A673 (cell line): ENCODE data around the gene EIF3A. TPM values are rescaled to one million over a fixed set of nuclear protein-coding genes. Genes with fewer than 3 reads are reported as not detected.

Source experiments
- BruUV-seq: library from RNA; stranded (reverse); fragments of 400-500 nt; replicated peaks from 2 replicates; lab custom pipeline; 2021; lab: Mats Ljungman, UMichigan
- CTCF ChIA-PET: fragments of 300-600 bp; sonication (Branson Sonifier 250); formaldehyde crosslinking; loops from one replicate; lab custom pipeline; 2022; ENCODE audit warnings: antibody characterized with exemption; lab: Charles Lee
- POLR2A ChIA-PET: fragments of 300-600 bp; sonication (Branson Sonifier 250); formaldehyde crosslinking; loops from one replicate; lab custom pipeline; 2022; ENCODE audit warnings: antibody characterized with exemption; ENCODE audit not compliant: low non-redundant PET; lab: Charles Lee
- DNase-seq: peaks from one replicate; pipeline ENCODE4 v3.0.0-alpha.2; 2015; ENCODE audit warnings: low spot score
- H3K27ac ChIP-seq: fragments of 200-600 bp; sonication (generic); 2 replicates; pipeline ENCODE4 v1.5.1; 2016; ENCODE audit warnings: mixed run types, low read depth, mild to moderate bottlenecking, mixed read lengths, antibody characterized with exemption, low read length; ENCODE audit not compliant: poor library complexity, severe bottlenecking
- H3K27me3 ChIP-seq: fragments of 200-600 bp; sonication (generic); replicated peaks from 2 replicates; pipeline ENCODE4 v1.6.1; 2017; ENCODE audit warnings: mixed run types, low read depth, mild to moderate bottlenecking, mixed read lengths, antibody characterized with exemption, low read length; ENCODE audit not compliant: insufficient read depth, poor library complexity
- H3K36me3 ChIP-seq: fragments of 200-600 bp; sonication (generic); 2 replicates; pipeline ENCODE4 v1.6.1; 2016; ENCODE audit warnings: mixed run types, mild to moderate bottlenecking, mixed read lengths, antibody characterized with exemption, low read length; ENCODE audit not compliant: insufficient read depth, poor library complexity, severe bottlenecking
- H3K4me1 ChIP-seq: fragments of 200-600 bp; sonication (generic); 2 replicates; pipeline ENCODE4 v1.6.1; 2017; ENCODE audit warnings: mixed run types, mild to moderate bottlenecking, mixed read lengths, antibody characterized with exemption, low read length; ENCODE audit not compliant: insufficient read depth, poor library complexity, severe bottlenecking
- H3K4me3 ChIP-seq: fragments of 200-600 bp; sonication (generic); 2 replicates; pipeline ENCODE4 v1.5.1; 2016; ENCODE audit warnings: low read depth, mixed run types, mild to moderate bottlenecking, mixed read lengths, low read length; ENCODE audit not compliant: poor library complexity, severe bottlenecking
- H3K9me3 ChIP-seq: fragments of 200-600 bp; sonication (generic); 2 replicates; pipeline ENCODE4 v1.6.1; 2016; ENCODE audit warnings: mixed run types, low read depth, mild to moderate bottlenecking, mixed read lengths, antibody characterized with exemption, low read length; ENCODE audit not compliant: poor library complexity, severe bottlenecking
- EZH2 ChIP-seq: fragments of 200-600 bp; sonication (generic); IDR thresholded peaks from 2 replicates; pipeline ENCODE4 v1.6.1; 2017; ENCODE audit warnings: borderline replicate concordance, low read depth, mild to moderate bottlenecking, mixed read lengths, antibody characterized with exemption, low read length; ENCODE audit not compliant: poor library complexity, severe bottlenecking
- intact Hi-C: fragments of 100-400 bp; cut with micrococcal nuclease; formaldehyde crosslinking; loops from one replicate; pipeline ENCODE4 v1.10.0; 2022; ENCODE audit not compliant: unreplicated experiment
- total RNA-seq: library from RNA; stranded (reverse); gene quantifications from 2 replicates; pipeline ENCODE4 v1.2.3, GENCODE V29; 2021
- TF ChIP-seq, protein P1 (sequence below): fragments of 300-800, 200-600 bp; sonication (generic); conservative IDR thresholded peaks from 2 replicates; pipeline ENCODE4 v1.5.1; 2017; ENCODE audit warnings: low read depth, mild to moderate bottlenecking, antibody characterized with exemption, low read length, moderate library complexity, mixed read lengths

EIF3A gene
- total RNA-seq, 1 experiment from 2014 or later = 181 TPM

GRCh38 chr10:119103241-119103902, 22.8 kb upstream of the EIF3A start:
- Histone ChIP-seq H3K36me3 (peaks cover 5% of the 10 kb centered on the region), H3K4me3 (no peak overlapping the region), H3K27me3 (no peaks in the 10 kb centered on the region), H3K9me3 (no peaks in the 10 kb centered on the region), H3K4me1 (peaks cover 7% of the 10 kb centered on the region), H3K27ac (no peak overlapping the region)
- no TSS peak for BruUV-seq
- ChIA-PET POLR2A (no interaction called here), CTCF (no interaction called here)
- intact Hi-C loops = no loop called here
- TF ChIP-seq, protein P1, sequence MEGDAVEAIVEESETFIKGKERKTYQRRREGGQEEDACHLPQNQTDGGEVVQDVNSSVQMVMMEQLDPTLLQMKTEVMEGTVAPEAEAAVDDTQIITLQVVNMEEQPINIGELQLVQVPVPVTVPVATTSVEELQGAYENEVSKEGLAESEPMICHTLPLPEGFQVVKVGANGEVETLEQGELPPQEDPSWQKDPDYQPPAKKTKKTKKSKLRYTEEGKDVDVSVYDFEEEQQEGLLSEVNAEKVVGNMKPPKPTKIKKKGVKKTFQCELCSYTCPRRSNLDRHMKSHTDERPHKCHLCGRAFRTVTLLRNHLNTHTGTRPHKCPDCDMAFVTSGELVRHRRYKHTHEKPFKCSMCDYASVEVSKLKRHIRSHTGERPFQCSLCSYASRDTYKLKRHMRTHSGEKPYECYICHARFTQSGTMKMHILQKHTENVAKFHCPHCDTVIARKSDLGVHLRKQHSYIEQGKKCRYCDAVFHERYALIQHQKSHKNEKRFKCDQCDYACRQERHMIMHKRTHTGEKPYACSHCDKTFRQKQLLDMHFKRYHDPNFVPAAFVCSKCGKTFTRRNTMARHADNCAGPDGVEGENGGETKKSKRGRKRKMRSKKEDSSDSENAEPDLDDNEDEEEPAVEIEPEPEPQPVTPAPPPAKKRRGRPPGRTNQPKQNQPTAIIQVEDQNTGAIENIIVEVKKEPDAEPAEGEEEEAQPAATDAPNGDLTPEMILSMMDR = no peak
- TF ChIP-seq EZH2 = no peak
- no peak for DNase-seq

GRCh38 chr10:119101366-119102098, 20.9 kb upstream of the EIF3A start:
- H3K4me3 ChIP-seq = no peak overlapping the region
- no TSS peak for BruUV-seq
- peaks cover 7% of the 10 kb centered on the region for H3K4me1 ChIP-seq
- TF ChIP-seq EZH2 = no peak
- TF ChIP-seq, protein P1 = no peak
- ChIA-PET POLR2A (no interaction called here), CTCF (no interaction called here)
- H3K27me3 ChIP-seq = no peaks in the 10 kb centered on the region
- intact Hi-C loops = no loop called here
- no peak for DNase-seq
- H3K9me3 ChIP-seq = no peaks in the 10 kb centered on the region
- H3K27ac ChIP-seq = no peak overlapping the region
- H3K36me3 ChIP-seq = peaks cover 5% of the 10 kb centered on the region

GRCh38 chr10:119100434-119101238, 20.0 kb upstream of the EIF3A start:
- POLR2A ChIA-PET = no interaction called here
- no peaks in the 10 kb centered on the region for H3K9me3 ChIP-seq
- TF ChIP-seq, protein P1 = no peak
- no peak for TF ChIP-seq EZH2
- H3K36me3 ChIP-seq = no peaks in the 10 kb centered on the region
- DNase-seq = no peak
- no peak overlapping the region for H3K27ac ChIP-seq
- no TSS peak for BruUV-seq
- H3K4me1 ChIP-seq = peaks cover 7% of the 10 kb centered on the region
- no peak overlapping the region for H3K4me3 ChIP-seq
- intact Hi-C loops = no loop called here
- CTCF ChIA-PET = no interaction called here
- H3K27me3 ChIP-seq = no peaks in the 10 kb centered on the region
